Endothelial cell of umbilical vein (primary cell): ENCODE results near the gene TMEM120B. TPM values are rescaled to one million over a fixed set of nuclear protein-coding genes. Genes with fewer than 3 reads are reported as not detected.

Source experiments
- BruUV-seq: library from RNA; stranded (reverse); fragments of 400-500 nt; replicated peaks from 2 replicates; lab custom pipeline; 2021; lab: Mats Ljungman, UMichigan
- CTCF ChIA-PET: fragments of 300-600, 350-600 bp; sonication (Branson Sonifier 250); formaldehyde crosslinking; loops from one replicate; lab custom pipeline; 2021; ENCODE audit warnings: antibody characterized with exemption, inconsistent platforms; lab: Charles Lee
- POLR2A ChIA-PET: fragments of 300-600, 350-600 bp; sonication (Branson Sonifier 250); formaldehyde crosslinking; loops from one replicate; lab custom pipeline; 2021; ENCODE audit warnings: antibody characterized with exemption, inconsistent platforms; lab: Charles Lee
- DNase-seq: peaks from one replicate; pipeline ENCODE4 v3.0.0-alpha.2; 2011; ENCODE audit warnings: low read depth, low spot score
- FAIRE-seq: peaks from 2 replicates; lab custom pipeline; 2011; peaks lifted over from hg19 to GRCh38; lab: Jason Lieb, UNC
- H2AFZ ChIP-seq: 2 replicates; pipeline ENCODE4 v1.6.0; 2012; ENCODE audit warnings: low read depth, low read length, control low read depth, inconsistent platforms
- H3K27ac ChIP-seq: 2 replicates; pipeline ENCODE4 v1.5.1; 2011; ENCODE audit warnings: low read depth, mild to moderate bottlenecking, control low read depth, low read length, moderate library complexity; ENCODE audit not compliant: insufficient read depth
- H3K27me3 ChIP-seq, 2 experiments: 2 replicates each; pipeline versions ENCODE4 v1.6.0 to v1.6.1; 2011; ENCODE audit warnings: low read length in 2 of 2, mixed read lengths in 1 of 2; ENCODE audit not compliant: control insufficient read depth in 2 of 2, insufficient read depth in 2 of 2
- H3K36me3 ChIP-seq, 2 experiments: 2 replicates in 1 of 2; 3 replicates in 1 of 2; pipeline ENCODE4 v1.5.1; 2011; ENCODE audit warnings: low read length in 2 of 2, mild to moderate bottlenecking in 1 of 2, moderate library complexity in 1 of 2; ENCODE audit not compliant: control insufficient read depth in 2 of 2, insufficient read depth in 2 of 2; ENCODE audit errors: extremely low read depth in 1 of 2
- H3K4me1 ChIP-seq: 3 replicates; pipeline ENCODE4 v1.5.1; 2011; ENCODE audit warnings: mild to moderate bottlenecking, low read length; ENCODE audit not compliant: control insufficient read depth, insufficient read depth; ENCODE audit errors: extremely low read depth
- H3K4me2 ChIP-seq: 2 replicates; pipeline ENCODE4 v1.6.1; 2011; ENCODE audit warnings: low read length, control low read depth, mixed read lengths; ENCODE audit not compliant: insufficient read depth
- H3K4me3 ChIP-seq, 3 experiments: fragments of 200-600 bp in 1 of 3; sonication (generic), shearing (Covaris generic) in 1 of 3; replicated peaks in 1 of 3; 2 replicates each; pipeline ENCODE4 v1.5.1; 2011 to 2016; ENCODE audit warnings: control low read depth in 3 of 3, low read length in 3 of 3, mild to moderate bottlenecking in 2 of 3, inconsistent platforms in 1 of 3, low read depth in 1 of 3, moderate library complexity in 1 of 3; ENCODE audit not compliant: insufficient read depth in 1 of 3
- H3K79me2 ChIP-seq: 2 replicates; pipeline ENCODE4 v1.6.0; 2012; ENCODE audit warnings: low read length, inconsistent platforms; ENCODE audit not compliant: control insufficient read depth, insufficient read depth
- H3K9ac ChIP-seq: replicated peaks from 2 replicates; pipeline ENCODE3; 2011; ENCODE audit warnings: low read length, control low read depth; ENCODE audit not compliant: insufficient read depth; ENCODE audit errors: extremely low read depth
- H3K9me1 ChIP-seq: replicated peaks from 3 replicates; pipeline ENCODE4 v1.6.0; 2011; ENCODE audit warnings: mild to moderate bottlenecking, low read length; ENCODE audit not compliant: control insufficient read depth, insufficient read depth; ENCODE audit errors: extremely low read depth
- H3K9me3 ChIP-seq: replicated peaks from 2 replicates; pipeline ENCODE4 v1.5.1; 2012; ENCODE audit warnings: low read length, inconsistent platforms; ENCODE audit not compliant: control insufficient read depth, insufficient read depth
- H4K20me1 ChIP-seq: replicated peaks from 2 replicates; pipeline ENCODE3; 2011; ENCODE audit warnings: mild to moderate bottlenecking, low read length; ENCODE audit not compliant: control insufficient read depth, insufficient read depth; ENCODE audit errors: extremely low read depth
- EZH2 ChIP-seq: IDR thresholded peaks from 2 replicates; pipeline ENCODE4 v1.6.1; 2012; ENCODE audit warnings: borderline replicate concordance, low read depth, mild to moderate bottlenecking, moderate library complexity, low read length, inconsistent platforms; ENCODE audit not compliant: severe bottlenecking
- FOS ChIP-seq: IDR thresholded peaks from 2 replicates; pipeline ENCODE4 v1.6.1; 2011; ENCODE audit warnings: mild to moderate bottlenecking, low read length, moderate library complexity, borderline replicate concordance; ENCODE audit not compliant: insufficient read depth
- GATA2 ChIP-seq: IDR thresholded peaks from 2 replicates; pipeline ENCODE4 v1.7.0; 2011; ENCODE audit warnings: low read depth, mild to moderate bottlenecking, moderate library complexity, mixed read lengths, low read length; ENCODE audit not compliant: insufficient read length, insufficient read depth
- JUN ChIP-seq: IDR thresholded peaks from 2 replicates; pipeline ENCODE4 v1.6.1; 2011; ENCODE audit warnings: borderline replicate concordance, low read depth; ENCODE audit not compliant: insufficient read length, insufficient read depth
- MAX ChIP-seq: IDR thresholded peaks from 2 replicates; pipeline ENCODE4 v1.6.1; 2011; ENCODE audit not compliant: insufficient read depth, insufficient read length
- MYC ChIP-seq: IDR thresholded peaks from one replicate; pipeline ENCODE4 v1.6.1; 2011; ENCODE audit warnings: mild to moderate bottlenecking, low read depth, low read length
- POLR2A ChIP-seq: IDR thresholded peaks from 2 replicates; pipeline ENCODE4 v1.6.1; 2012; ENCODE audit warnings: low read depth, mild to moderate bottlenecking, control low read depth, low read length
- POLR2AphosphoS5 ChIP-seq: IDR thresholded peaks from 2 replicates; pipeline ENCODE4 v1.6.1; 2012; ENCODE audit warnings: low read depth, mild to moderate bottlenecking, control low read depth, low read length, moderate library complexity; ENCODE audit not compliant: insufficient read depth
- dilution Hi-C: fragments of 300-500 bp; cut with MboI; formaldehyde crosslinking; loops from one replicate; pipeline ENCODE4 v1.15.0; 2019; ENCODE audit warnings: low sequenced_read_pairs; ENCODE audit not compliant: extremely low pct_ligation_motif_present
- intact Hi-C: fragments of 100-400 bp; cut with micrococcal nuclease; formaldehyde crosslinking; loops from one replicate; pipeline ENCODE4 v1.10.0; 2022
- polyA plus RNA-seq, 4 experiments: library from polyadenylated mRNA; depleted of rRNA in 3 of 4; stranded (reverse) in 3 of 4; unstranded in 1 of 4; fragments of >200 nt; gene quantifications; 2 replicates each; pipeline versions ENCODE4 v1.2.1 to v1.2.3, GENCODE V29; 2011 to 2012; ENCODE audit warnings: missing spikeins in 1 of 4
- total RNA-seq: library from RNA; stranded (reverse); gene quantifications from 2 replicates; pipeline ENCODE4 v1.2.3, GENCODE V29; 2021
- TF ChIP-seq, protein P1 (sequence below), 2 donors: IDR thresholded peaks; 1 replicate in 1 of 2; 2 replicates in 1 of 2; pipeline ENCODE4 v1.5.1; 2011; ENCODE audit warnings: low read length in 2 of 2, mild to moderate bottlenecking in 2 of 2, moderate library complexity in 2 of 2, control low read depth in 1 of 2, inconsistent platforms in 1 of 2, low read depth in 1 of 2; ENCODE audit not compliant: insufficient read depth in 1 of 2; ENCODE audit errors: extremely low read depth in 1 of 2

Gene TMEM120B
- total and polyA plus RNA-seq, 2 donors (not counting 3 experiments of a cell fraction or from before 2014, with no cell fraction given): 10.4 to 12.8 TPM

GRCh38 chr12:121780429-121780828 lies 67.9 kb downstream of the TMEM120B start:
- no peak overlapping the region for H3K27ac ChIP-seq
- intact Hi-C loops: no loop called here
- H3K4me1 ChIP-seq: peaks cover 11% of the 10 kb centered on the region
- H2AFZ ChIP-seq: no peak overlapping the region
- dilution Hi-C loops: no loop called here
- no peaks in the 10 kb centered on the region for H3K79me2 ChIP-seq
- H4K20me1 ChIP-seq: no peaks in the 10 kb centered on the region
- no peak overlapping the region for H3K4me2 ChIP-seq
- no peak for TF ChIP-seq MAX
- BruUV-seq: no TSS peak
- no peak overlapping the region for H3K4me3 ChIP-seq
- H3K9me1 ChIP-seq: no peaks in the 10 kb centered on the region
- DNase-seq (no peak), FAIRE-seq (no peak)
- H3K9me3 ChIP-seq: no peaks in the 10 kb centered on the region
- no peaks in the 10 kb centered on the region for H3K27me3 ChIP-seq
- H3K36me3 ChIP-seq: no peaks in the 10 kb centered on the region
- no peak overlapping the region for H3K9ac ChIP-seq
- POLR2A ChIA-PET: no interaction called here
- CTCF ChIA-PET: interaction anchor here (0.7 to 10.2 kb wide), 2 partner anchors 9 to 13 kb away, joined by 3 to 173 read pairs; partner anchors contain the start of gene RHOF

- H3K79me2 ChIP-seq: no peaks in the 10 kb centered on the region
- H3K36me3 ChIP-seq: no peaks in the 10 kb centered on the region
- peaks cover 11% of the 10 kb centered on the region for H3K4me1 ChIP-seq
- H3K9me3 ChIP-seq: no peaks in the 10 kb centered on the region
- H3K27ac ChIP-seq: no peak overlapping the region
- intact Hi-C loops (no loop called here), dilution Hi-C loops (no loop called here)
- FAIRE-seq (no peak), DNase-seq (no peak)
- H2AFZ ChIP-seq: no peak overlapping the region
- no peaks in the 10 kb centered on the region for H3K9me1 ChIP-seq
- no peaks in the 10 kb centered on the region for H3K27me3 ChIP-seq
- H3K4me2 ChIP-seq: no peak overlapping the region
- no peaks in the 10 kb centered on the region for H4K20me1 ChIP-seq
- ChIA-PET CTCF (interaction anchor here (0.9 to 10.2 kb wide), 5 partner anchors 12 to 229 kb away, joined by 3 to 173 read pairs (median 4); partner anchors contain the start of gene RHOF), POLR2A (interaction anchor here (0.6 kb wide), 1 partner anchor 60 kb away, joined by 11 read pairs; no protein-coding TSS in a partner anchor)
- BruUV-seq: no TSS peak
- TF ChIP-seq POLR2AphosphoS5: no peak
- no peak for TF ChIP-seq EZH2
- TF ChIP-seq, protein P1, sequence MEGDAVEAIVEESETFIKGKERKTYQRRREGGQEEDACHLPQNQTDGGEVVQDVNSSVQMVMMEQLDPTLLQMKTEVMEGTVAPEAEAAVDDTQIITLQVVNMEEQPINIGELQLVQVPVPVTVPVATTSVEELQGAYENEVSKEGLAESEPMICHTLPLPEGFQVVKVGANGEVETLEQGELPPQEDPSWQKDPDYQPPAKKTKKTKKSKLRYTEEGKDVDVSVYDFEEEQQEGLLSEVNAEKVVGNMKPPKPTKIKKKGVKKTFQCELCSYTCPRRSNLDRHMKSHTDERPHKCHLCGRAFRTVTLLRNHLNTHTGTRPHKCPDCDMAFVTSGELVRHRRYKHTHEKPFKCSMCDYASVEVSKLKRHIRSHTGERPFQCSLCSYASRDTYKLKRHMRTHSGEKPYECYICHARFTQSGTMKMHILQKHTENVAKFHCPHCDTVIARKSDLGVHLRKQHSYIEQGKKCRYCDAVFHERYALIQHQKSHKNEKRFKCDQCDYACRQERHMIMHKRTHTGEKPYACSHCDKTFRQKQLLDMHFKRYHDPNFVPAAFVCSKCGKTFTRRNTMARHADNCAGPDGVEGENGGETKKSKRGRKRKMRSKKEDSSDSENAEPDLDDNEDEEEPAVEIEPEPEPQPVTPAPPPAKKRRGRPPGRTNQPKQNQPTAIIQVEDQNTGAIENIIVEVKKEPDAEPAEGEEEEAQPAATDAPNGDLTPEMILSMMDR (IDR thresholded peaks at IDR 0.05; ENCODE audit: extremely low read depth in 1 of 2, insufficient read depth in 1 of 2, low read depth in 1 of 2, low read length in 2 of 2): no peak
- no peak for TF ChIP-seq MAX
- no peak for TF ChIP-seq POLR2A
- no peak for TF ChIP-seq GATA2
- TF ChIP-seq MYC: no peak
- TF ChIP-seq FOS: no peak
- TF ChIP-seq JUN: no peak
- no peak overlapping the region for H3K9ac ChIP-seq
- no peak overlapping the region for H3K4me3 ChIP-seq
These were observed 69.0 kb downstream of the TMEM120B start for GRCh38 chr12:121781484-121781997.
